Uterus (tissue), 4 donors: ENCODE results near the gene TK2. TPM values are rescaled to one million over a fixed set of nuclear protein-coding genes. Genes with fewer than 3 reads are reported as not detected.

ENCODE experiments used
- DNase-seq, 2 donors: peaks; one replicate each; pipeline ENCODE4 v3.0.0-alpha.2; 2019 to 2020
- H3K27ac ChIP-seq, 2 donors: fragments of 200-600 bp; sonication (generic); 1 replicate in 1 of 2; 2 replicates in 1 of 2; pipeline ENCODE4 v1.5.1; 2016 to 2018
- H3K27me3 ChIP-seq, 2 donors: fragments of 200-600 bp; sonication (generic); one replicate each; pipeline ENCODE4 v1.5.1; 2018 to 2019; ENCODE audit warnings: control low read depth in 1 of 2
- H3K36me3 ChIP-seq, 2 donors: fragments of 200-600 bp; sonication (generic); one replicate each; pipeline ENCODE4 v1.5.1; 2019; ENCODE audit warnings: control low read depth in 1 of 2
- H3K4me1 ChIP-seq, 2 donors: fragments of 200-600 bp; sonication (generic); one replicate each; pipeline ENCODE4 v1.5.1; 2018 to 2019; ENCODE audit warnings: control low read depth in 1 of 2
- H3K4me3 ChIP-seq, 2 donors: fragments of 200-600 bp; sonication (generic); 1 replicate in 1 of 2; 2 replicates in 1 of 2; pipeline ENCODE4 v1.5.1; 2018 to 2019; ENCODE audit warnings: mild to moderate bottlenecking in 1 of 2
- H3K9me3 ChIP-seq, 2 donors: fragments of 200-600 bp; sonication (generic); one replicate each; pipeline ENCODE4 v1.5.1; 2019; ENCODE audit warnings: control low read depth in 1 of 2
- CTCF ChIP-seq, 4 experiments: fragments of 200-600 bp in 2 of 4; fragments of 450-650 bp in 2 of 4; sonication (generic) in 2 of 4; IDR thresholded peaks; one replicate each; pipeline ENCODE4 v1.5.1; 2016 to 2019; ENCODE audit warnings: antibody characterized with exemption in 4 of 4, mild to moderate bottlenecking in 2 of 4, moderate library complexity in 1 of 4
- POLR2A ChIP-seq, 2 donors: fragments of 450-650 bp; IDR thresholded peaks; one replicate each; pipeline ENCODE4 v1.6.1; 2016; ENCODE audit warnings: antibody characterized with exemption in 2 of 2, mild to moderate bottlenecking in 1 of 2, moderate library complexity in 1 of 2
- intact Hi-C: fragments of 100-400 bp; cut with DNase I; formaldehyde crosslinking; loops from one replicate; pipeline ENCODE4 v1.15.1; 2023; ENCODE audit warnings: low total_unique reads
- total RNA-seq, 4 donors: library from RNA; depleted of rRNA in 3 of 4; stranded (reverse); fragments of >200 nt in 3 of 4; gene quantifications; one replicate each; pipeline versions ENCODE4 v1.1.0 to v1.2.4, GENCODE V29; 2014 to 2023
- donor health status: DM: yes; HTN: yes; CAD: no.

TK2 gene
- total RNA-seq, 4 donors from 2014 or later, result 13.6 to 52.6 (median 39.2) TPM

- no peak for DNase-seq
- Histone ChIP-seq H3K27ac (no peak overlapping the region), H3K4me1 (no peaks in the 10 kb centered on the region), H3K4me3 (no peak overlapping the region), H3K27me3 (no peaks in the 10 kb centered on the region), H3K36me3 (no peaks in the 10 kb centered on the region), H3K9me3 (no peaks in the 10 kb centered on the region)
- TF ChIP-seq CTCF (IDR thresholded peaks at IDR 0.05) (no peak), POLR2A (IDR thresholded peaks at IDR 0.05) (no peak)
- intact Hi-C loops, result no loop called here
These were observed 74.7 kb downstream of the TK2 start for GRCh38 chr16:66475232-66475631.

GRCh38 chr16:66474750-66475199 lies 75.1 kb downstream of the TK2 start:
- TF ChIP-seq POLR2A (IDR thresholded peaks at IDR 0.05), result no peak
- TF ChIP-seq CTCF (IDR thresholded peaks at IDR 0.05), result no peak
- no peak for DNase-seq
- H3K27me3 ChIP-seq, result no peaks in the 10 kb centered on the region
- H3K27ac ChIP-seq, result no peak overlapping the region
- no peaks in the 10 kb centered on the region for H3K9me3 ChIP-seq
- no peak overlapping the region for H3K4me3 ChIP-seq
- intact Hi-C loops, result no loop called here
- no peaks in the 10 kb centered on the region for H3K36me3 ChIP-seq
- H3K4me1 ChIP-seq, result no peaks in the 10 kb centered on the region

GRCh38 chr16:66473654-66474519 lies 76.0 kb downstream of the TK2 start:
- DNase-seq, result no peak
- Histone ChIP-seq H3K27me3 (no peaks in the 10 kb centered on the region), H3K4me1 (no peaks in the 10 kb centered on the region), H3K36me3 (no peaks in the 10 kb centered on the region), H3K4me3 (no peak overlapping the region), H3K27ac (no peak overlapping the region), H3K9me3 (no peaks in the 10 kb centered on the region)
- TF ChIP-seq POLR2A (IDR thresholded peaks at IDR 0.05) (no peak), CTCF (IDR thresholded peaks at IDR 0.05) (no peak)
- intact Hi-C loops, result no loop called here

GRCh38 chr16:66473051-66473571 lies 76.8 kb downstream of the TK2 start:
- Histone ChIP-seq H3K9me3 (no peaks in the 10 kb centered on the region), H3K4me1 (no peaks in the 10 kb centered on the region), H3K36me3 (no peaks in the 10 kb centered on the region), H3K27ac (no peak overlapping the region), H3K27me3 (no peaks in the 10 kb centered on the region), H3K4me3 (no peak overlapping the region)
- intact Hi-C loops, result no loop called here
- no peak for DNase-seq
- no peak for TF ChIP-seq CTCF (IDR thresholded peaks at IDR 0.05)
- no peak for TF ChIP-seq POLR2A (IDR thresholded peaks at IDR 0.05)

- Histone ChIP-seq H3K4me3 (no peak overlapping the region), H3K4me1 (no peaks in the 10 kb centered on the region), H3K27ac (no peak overlapping the region), H3K36me3 (no peaks in the 10 kb centered on the region), H3K9me3 (no peaks in the 10 kb centered on the region), H3K27me3 (no peaks in the 10 kb centered on the region)
- intact Hi-C loops, result no loop called here
- no peak for DNase-seq
- TF ChIP-seq CTCF (IDR thresholded peaks at IDR 0.05) (no peak), POLR2A (IDR thresholded peaks at IDR 0.05) (no peak)
These were observed 78.1 kb downstream of the TK2 start for GRCh38 chr16:66471716-66472393.
